ENCODE measurements around the gene NFATC2IP.
"Not testable (repeated sequence)": the region's sequence is repeated elsewhere in the genome, so short reads cannot be mapped to it uniquely, and the experiment has no call there.

The NFATC2IP gene

DNA sequence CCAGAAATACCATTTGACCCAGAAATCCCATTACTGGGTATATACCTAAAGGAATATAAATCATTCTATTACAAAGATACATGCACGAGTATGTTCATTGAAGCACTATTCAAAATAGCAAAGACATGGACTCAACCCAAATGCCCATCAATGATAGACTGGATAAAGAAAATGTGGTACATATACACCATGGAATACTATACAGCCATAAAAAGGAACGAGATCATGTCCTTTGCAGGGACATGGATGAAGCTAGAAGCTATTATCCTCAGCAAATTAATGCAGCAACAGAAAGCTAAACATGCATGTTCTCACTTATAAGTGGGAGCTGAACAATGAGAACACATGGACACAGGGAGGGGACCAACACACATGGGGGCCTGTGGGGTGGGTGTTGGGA, 24.5 kb upstream of the NFATC2IP start:
- not testable (repeated sequence) for FAIRE-seq

DNA sequence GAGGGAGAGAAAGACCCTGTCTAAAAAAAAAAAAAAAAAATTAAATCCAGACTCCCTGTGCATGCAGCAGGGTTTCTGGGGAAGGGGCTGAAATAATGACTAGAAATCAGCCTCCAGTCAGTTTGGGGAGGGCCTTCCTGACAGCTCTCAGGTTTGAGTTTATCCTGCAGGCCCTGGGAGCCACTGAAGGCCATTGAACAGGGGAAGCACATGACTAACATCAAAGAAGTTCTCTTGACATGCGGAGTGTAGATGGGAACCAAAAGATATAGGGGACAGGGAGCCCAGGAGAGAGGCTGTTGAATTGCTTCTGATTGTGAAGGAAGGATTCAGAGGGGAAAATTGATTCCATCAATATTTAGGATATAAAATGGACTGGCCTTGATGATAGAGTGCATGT, 22.9 kb upstream of the NFATC2IP start:
- no peak for FAIRE-seq

DNA sequence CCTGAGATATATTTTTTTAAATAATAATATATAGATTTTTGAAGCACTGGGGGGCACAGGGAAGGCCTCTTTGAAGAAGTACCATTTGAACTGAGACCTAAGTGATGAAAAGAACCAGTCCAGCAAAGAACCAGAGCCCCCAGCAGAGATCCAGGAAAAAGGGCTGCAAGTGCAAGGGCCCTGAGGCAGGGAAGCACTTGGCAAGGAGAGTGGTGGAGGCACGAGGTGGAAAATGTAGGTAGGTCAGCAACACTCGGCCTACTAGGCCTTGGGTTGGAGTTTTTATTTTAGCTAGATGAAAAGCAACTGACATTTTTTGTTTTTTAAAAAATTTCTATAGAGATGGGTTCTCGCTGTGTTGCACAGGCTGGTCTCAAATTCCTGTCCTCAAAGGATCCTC, 20.5 kb upstream of the NFATC2IP start:
- no peak for FAIRE-seq

DNA sequence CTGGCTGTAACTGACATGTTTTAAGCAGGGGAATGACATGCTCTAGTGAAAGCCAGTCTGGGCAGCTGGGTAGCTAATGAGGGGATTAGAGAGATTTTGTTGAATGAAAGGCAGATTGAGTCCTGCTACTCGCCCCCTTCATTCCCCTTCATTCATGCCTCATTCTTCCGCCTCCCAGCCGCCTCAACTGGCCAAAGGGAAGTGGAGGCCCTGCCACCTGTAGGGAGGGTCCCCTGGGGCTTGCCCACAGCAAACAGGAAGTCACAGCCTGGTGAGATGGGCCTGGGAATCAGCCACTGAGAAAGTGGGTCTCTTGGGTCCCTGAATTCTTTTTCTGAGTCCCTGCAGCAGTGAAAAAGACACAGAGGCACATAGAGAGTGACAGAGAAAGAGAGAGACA, 20.1 kb upstream of the NFATC2IP start:
- no peak for FAIRE-seq

DNA sequence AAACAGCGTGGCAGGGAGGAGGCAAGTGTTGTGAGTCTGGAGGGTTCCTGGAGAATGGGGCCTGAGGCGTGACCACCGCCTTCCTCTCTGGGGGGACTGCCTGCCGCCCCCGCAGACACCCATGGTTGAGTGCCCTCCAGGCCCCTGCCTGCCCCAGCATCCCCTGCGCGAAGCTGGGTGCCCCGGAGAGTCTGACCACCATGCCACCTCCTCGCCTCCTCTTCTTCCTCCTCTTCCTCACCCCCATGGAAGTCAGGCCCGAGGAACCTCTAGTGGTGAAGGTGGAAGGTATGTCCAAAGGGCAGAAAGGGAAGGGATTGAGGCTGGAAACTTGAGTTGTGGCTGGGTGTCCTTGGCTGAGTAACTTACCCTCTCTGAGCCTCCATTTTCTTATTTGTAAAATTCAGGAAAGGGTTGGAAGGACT, 18.9 kb upstream of the NFATC2IP start, which contains the start of gene CD19:
TSS of gene CD19 (plus strand) at position 171 of the 425 bp plus-strand sequence. CDS start at position 201, 30 bp downstream.
- no peak for FAIRE-seq

DNA sequence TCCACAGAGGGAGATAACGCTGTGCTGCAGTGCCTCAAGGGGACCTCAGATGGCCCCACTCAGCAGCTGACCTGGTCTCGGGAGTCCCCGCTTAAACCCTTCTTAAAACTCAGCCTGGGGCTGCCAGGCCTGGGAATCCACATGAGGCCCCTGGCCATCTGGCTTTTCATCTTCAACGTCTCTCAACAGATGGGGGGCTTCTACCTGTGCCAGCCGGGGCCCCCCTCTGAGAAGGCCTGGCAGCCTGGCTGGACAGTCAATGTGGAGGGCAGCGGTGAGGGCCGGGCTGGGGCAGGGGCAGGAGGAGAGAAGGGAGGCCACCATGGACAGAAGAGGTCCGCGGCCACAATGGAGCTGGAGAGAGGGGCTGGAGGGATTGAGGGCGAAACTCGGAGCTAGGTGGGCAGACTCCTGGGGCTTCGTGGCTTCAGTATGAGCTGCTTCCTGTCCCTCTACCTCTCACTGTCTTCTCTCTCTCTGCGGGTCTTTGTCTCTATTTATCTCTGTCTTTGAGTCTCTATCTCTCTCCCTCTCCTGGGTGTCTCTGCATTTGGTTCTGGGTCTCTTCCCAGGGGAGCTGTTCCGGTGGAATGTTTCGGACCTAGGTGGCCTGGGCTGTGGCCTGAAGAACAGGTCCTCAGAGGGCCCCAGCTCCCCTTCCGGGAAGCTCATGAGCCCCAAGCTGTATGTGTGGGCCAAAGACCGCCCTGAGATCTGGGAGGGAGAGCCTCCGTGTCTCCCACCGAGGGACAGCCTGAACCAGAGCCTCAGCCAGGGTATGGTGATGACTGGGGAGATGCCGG, 18.2 kb upstream of the NFATC2IP start:
- no peak for FAIRE-seq

DNA sequence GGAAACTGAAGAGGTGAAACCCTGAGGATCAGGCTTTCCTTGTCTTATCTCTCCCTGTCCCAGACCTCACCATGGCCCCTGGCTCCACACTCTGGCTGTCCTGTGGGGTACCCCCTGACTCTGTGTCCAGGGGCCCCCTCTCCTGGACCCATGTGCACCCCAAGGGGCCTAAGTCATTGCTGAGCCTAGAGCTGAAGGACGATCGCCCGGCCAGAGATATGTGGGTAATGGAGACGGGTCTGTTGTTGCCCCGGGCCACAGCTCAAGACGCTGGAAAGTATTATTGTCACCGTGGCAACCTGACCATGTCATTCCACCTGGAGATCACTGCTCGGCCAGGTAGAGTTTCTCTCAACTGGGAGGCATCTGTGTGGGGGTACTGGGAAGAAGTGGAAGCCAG, 17.6 kb upstream of the NFATC2IP start:
- no peak for FAIRE-seq

DNA sequence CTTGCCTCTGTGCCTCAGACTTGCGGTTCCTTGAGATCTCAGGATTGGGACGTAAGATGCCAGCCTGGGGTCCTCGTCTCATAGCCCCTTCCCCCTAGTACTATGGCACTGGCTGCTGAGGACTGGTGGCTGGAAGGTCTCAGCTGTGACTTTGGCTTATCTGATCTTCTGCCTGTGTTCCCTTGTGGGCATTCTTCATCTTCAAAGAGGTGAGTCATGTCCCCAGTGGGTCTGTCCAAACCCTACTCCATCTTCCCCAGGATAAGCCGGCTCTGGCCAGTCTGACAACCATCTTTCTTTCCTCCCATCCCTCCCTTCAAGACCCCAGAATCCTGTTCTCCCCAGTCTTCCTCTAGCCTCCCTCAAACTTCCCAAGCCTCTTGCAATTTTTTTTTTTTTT, 15.4 kb upstream of the NFATC2IP start:
- no peak for FAIRE-seq

DNA sequence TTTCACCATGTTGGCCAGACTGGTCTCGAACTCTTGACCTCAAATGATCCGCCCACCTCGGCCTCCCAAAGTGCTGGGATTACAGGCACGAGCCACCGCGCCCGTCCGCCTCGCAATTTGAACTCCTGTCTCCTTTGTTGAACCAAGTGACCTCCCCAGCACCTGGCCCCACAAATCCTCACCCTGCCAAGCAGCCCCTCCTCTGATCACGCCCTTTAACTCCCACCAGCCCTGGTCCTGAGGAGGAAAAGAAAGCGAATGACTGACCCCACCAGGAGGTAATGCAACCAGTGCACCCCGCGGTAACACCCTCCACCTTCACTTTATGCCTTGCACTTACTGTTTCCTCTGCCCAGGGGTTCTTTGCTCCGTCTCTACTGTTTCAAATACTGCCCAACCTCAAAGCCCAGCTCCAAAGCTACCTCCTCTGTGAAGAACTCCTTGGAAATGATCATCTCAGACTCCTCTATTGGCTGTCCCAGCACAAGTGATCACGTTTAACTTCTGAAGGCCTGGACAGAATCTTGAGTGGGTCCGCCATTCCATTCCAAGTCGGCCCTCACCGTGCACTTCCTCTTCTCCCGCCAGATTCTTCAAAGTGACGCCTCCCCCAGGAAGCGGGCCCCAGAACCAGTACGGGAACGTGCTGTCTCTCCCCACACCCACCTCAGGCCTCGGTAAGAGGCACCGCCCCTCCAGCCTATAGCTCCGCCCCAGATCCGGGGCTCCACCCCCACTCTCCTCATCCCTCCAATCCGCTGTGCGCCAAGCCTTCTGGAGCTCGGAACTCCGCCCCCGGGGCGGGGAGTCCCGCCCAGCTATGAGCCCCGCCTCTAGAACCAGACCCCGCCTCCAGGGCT, 14.6 kb upstream of the NFATC2IP start:
- no peak for FAIRE-seq

DNA sequence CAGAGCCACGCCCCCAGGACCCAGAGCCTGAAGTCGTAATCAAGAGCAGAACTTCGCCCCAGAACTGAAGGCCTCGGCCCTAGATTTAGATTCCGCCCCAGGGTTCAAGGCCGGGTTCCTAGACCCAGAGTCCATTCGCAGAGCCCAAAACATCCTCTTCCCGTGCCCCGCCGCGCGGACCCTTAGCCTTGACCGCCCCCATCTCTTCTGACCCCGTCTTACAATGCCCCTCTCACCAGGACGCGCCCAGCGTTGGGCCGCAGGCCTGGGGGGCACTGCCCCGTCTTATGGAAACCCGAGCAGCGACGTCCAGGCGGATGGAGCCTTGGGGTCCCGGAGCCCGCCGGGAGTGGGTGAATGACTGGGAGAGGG, 14.0 kb upstream of the NFATC2IP start:
- FAIRE-seq = no peak

DNA sequence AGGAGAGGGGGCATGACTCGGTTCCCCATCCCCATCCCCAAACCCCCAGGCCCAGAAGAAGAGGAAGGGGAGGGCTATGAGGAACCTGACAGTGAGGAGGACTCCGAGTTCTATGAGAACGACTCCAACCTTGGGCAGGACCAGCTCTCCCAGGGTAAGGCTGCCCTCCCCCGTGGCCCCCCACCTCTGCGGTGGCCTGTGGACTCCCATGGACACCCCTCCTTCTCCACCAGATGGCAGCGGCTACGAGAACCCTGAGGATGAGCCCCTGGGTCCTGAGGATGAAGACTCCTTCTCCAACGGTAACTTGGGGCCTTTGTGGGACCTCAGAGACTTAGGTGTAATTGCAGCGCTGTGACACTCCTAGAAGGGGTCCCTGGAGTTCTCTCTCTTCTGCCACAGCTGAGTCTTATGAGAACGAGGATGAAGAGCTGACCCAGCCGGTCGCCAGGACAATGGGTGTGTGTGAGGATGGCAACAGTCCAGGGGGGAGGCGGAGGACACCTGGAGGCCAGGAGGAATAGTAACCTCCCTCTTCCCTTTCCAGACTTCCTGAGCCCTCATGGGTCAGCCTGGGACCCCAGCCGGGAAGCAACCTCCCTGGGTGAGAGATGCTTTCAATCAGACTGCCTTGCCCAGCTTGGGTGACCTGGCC, 13.4 kb upstream of the NFATC2IP start:
- FAIRE-seq = no peak

DNA sequence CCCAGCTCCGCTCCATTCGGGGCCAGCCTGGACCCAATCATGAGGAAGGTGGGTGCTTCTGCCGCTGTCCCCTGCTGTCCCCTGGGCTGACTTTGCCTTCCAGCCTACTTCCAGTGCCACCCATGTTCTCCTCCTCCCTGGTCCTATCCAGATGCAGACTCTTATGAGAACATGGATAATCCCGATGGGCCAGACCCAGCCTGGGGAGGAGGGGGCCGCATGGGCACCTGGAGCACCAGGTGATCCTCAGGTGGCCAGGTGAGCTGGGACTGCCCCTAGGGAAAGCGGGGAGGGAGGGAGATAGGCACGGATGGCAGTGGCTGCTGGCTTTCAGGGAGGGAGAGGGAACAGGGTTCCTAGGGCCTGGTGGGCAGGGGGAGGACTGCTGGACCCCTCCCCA, 12.0 kb upstream of the NFATC2IP start:
- no peak for FAIRE-seq

DNA sequence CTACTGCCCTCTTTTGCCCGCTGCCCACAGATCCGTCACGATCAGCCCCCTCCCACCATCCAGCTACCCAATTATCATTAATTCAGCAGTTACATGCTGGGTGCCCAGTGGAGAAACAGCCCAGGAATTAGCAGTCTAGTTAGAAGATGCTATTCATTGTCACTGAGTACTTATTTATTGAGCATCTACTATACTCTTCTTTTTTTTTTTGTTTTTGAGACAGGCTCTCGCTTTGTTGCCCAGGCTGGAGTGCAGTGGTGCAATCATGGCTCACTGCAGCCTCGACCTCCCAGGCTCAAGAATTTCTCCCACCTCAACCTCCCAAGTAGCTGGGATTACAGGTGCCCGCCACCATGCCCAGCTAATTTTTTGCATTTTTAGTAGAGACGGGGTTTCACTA, 10.9 kb upstream of the NFATC2IP start:
- not testable (repeated sequence) for FAIRE-seq

DNA sequence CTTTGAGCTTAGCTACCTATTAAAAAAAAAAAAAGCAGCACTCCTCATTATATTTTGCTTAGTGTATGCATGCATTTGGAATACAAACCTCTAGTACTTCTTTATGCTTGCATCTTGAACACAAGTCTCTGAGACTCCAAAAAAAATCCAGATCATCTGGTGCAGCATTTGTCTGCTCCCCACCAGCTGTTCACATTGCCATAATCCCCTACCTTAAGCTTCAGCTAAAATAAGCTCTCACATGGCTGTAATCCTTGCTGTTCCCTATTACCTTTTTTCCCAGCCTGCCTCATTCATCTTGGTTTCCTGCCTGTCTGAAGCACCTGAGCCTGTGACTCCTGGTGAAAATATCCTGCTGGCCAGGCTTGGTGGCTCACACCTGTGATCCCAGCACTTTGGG, 7.5 kb upstream of the NFATC2IP start:
- FAIRE-seq = no peak

DNA sequence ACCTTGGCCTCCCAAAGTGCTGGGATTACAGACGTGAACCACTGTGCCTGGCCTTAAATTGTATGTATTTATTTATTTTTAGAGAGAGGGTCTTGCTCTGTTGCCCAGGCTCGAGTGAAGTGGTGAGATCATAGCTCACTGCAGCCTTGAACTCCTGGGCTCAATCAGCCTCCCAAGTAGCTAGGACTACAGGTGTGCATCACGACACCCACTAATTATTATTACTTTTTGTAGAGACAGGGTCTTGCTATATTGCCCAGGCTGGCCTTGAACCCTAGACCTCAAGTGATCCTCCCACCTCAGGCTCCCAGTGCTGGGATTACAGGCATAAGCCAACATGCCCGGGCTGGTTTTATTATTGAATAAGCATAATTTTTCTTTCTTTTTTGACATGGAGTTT, 4.1 kb upstream of the NFATC2IP start:
- FAIRE-seq = no peak

DNA sequence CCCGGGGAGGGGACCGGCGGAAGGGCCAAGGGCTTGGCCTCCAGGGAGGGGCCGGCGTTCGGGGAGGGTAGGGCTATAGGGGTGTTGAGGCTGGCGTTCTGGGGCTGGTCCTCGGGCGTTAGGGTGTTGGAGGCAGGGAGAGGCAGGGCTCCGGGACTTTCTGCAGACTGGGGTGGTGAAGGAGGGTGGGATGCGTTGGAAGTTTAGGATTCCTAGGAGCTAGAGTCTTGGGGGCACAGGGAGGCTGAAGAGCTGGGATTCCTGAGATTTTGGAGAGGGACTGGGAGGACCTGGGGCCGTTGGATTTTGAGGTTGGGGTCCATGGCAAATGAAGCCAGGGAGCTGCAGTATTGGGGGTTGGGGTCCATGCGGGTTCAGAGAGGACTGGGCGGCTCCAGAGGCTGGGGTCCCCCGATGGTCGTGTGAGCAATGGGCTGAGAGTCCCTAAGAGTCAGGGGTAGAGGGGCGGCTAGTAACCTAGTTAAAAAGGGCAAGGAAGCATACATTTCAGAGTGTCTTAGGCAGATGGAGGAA, 740 bp downstream of the NFATC2IP start:
- no peak for FAIRE-seq

DNA sequence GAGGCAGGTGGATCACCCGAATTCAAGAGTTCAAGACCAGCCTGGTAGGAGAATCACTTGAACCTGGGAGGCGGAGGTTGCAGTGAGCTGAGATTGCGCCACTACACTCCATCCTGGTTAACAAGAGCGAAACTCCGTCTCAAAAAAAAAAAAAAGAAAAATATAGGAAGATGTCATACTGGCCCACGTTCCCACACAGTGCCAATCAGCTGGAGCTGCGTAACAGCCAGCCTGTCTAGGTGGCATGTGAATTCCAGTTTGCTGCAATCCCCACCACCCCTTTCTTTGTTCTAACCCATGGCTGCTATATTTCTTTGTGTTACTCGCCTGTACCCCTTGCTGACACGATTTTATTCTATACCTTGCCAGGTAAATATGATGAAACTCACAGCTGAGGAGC, 7.5 kb downstream of the NFATC2IP start:
- FAIRE-seq = no peak

DNA sequence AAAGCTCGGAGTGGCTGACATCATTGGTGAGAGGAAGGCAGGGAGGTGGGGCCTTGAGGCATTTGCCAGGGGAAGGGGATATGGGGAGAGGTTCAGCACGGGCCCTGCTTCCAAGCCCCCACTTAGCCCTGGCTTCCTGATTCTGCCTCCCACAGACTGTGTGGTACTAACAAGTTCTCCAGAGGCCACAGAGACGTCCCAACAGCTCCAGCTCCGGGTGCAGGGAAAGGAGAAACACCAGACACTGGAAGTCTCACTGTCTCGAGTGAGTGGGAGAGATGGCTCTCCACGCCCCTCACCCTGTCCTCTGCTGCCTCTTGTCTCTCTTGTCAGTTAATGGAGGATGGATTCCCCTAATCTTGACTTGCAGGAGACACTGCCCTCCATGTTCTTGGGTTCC, 8.1 kb downstream of the NFATC2IP start:
- FAIRE-seq = no peak

DNA sequence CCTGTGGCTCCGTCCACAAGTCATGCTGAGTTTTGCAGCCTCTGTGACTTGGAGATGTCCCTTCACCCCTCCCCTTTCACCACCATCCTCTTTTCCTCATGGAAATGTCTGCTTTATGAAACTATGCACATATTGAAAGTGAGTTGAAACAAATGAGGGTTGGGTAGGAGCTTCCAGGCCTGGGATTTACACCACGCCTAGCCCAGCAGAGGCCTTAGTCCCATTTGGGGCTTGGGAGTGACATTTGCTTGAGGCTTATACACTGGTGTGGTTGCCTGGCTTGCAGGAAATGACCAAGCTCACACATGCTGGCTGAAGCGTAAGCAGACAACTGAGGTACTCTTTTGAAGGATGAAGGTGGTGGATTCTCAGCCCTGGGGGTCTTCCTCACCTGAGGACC, 13.3 kb downstream of the NFATC2IP start:
- no peak for FAIRE-seq

DNA sequence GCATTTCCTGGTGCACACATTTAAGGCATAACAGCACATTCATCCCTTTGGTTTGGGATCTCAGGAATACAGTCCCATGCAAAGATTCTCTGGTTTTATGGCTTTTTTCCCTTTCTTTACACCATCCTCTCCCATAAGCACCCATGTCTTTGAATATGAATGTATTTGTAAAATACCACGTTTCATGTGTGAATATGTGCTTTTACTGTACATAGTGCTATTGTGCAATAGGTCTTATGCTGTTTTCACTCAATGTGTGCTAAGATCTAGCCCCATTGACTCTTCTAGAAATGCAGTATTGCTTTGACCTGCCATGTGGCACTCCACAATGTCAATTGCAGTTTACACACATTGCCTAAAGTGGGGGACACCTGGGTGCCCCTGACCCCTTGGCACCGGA, 13.8 kb downstream of the NFATC2IP start:
- no peak for FAIRE-seq

DNA sequence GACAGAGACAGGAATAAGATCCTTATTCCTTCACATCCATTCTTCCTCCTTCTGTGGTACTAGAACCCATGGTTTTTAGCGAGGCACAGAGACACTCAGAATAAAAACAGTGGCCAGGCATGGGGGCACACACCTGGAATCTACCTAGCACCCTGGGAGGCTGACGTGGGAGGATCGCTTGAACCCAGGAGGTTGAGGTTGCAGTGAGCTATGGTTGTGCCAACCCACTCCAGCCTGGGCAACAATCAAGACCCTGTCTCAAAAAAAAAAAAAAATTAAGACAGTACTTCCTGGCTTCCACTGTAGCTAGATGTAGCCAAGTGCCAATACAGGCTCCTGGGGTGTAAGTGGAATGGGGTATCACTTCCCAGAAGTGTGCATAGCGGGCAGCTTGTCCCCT, 16.4 kb downstream of the NFATC2IP start:
- FAIRE-seq = no peak

DNA sequence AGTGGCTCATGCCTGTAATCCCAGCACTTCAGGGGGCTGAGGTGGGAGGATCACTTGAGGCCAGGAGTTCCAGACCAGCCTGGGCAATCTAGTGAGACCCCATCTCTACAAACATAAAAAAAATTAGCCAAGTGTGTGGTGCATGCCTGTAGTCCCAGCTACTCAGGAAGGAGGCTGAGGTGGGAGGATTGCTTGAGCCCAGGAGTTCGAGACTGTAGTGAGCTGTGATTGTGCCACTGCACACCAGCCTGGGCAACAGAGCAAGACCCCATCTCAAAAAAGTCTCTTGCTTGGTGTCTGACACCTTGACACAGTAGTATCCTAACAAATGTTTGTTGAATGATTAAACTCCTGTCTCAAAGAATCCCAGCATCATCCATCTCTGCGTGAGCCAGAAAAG, 19.0 kb downstream of the NFATC2IP start:
- FAIRE-seq = not testable (repeated sequence)

DNA sequence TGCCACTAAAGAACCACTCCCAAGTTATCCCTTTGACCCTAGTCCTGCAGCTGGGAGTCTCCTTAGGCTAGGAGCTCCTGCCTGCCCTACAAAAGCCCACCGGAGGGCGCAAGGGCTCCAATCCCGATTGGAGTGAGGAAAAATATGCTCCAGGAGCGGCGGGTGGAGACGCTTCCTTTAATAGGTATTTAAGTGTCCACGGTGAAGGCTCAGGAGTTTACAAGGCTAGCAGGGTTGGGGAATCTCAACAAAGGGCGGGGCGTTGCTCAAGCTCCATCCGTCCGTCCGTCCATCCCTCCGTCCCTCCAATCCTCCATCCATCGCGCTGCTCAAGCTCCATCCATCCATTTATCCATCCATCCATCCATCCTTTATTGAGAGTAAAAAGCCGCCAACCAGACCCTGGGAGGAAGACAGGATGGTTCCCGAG, 23.3 kb downstream of the NFATC2IP start:
- FAIRE-seq = no peak

All from endometrium (tissue), 2 donors.